Loucy (cell line): Measurements from ENCODE around the gene POTEE.
"Not testable (repeated sequence)": the region's sequence is repeated elsewhere in the genome, so short reads cannot be mapped to it uniquely, and the experiment has no call there.

Source experiments
- EZH2phosphoT487 ChIP-seq: fragments of 200-600 bp; IDR thresholded peaks from 2 replicates; pipeline ENCODE4 v1.6.1; 2018; ENCODE audit warnings: antibody characterized with exemption, mild to moderate bottlenecking, moderate library complexity, borderline replicate concordance
- TF ChIP-seq, protein P1 (sequence below): fragments of 200-600 bp; sonication (generic); conservative IDR thresholded peaks from 2 replicates; pipeline ENCODE4 v1.5.1; 2014; ENCODE audit warnings: mild to moderate bottlenecking, antibody characterized with exemption, low read length

GRCh38 chr2:131196186-131196585 is 13.2 kb upstream of the POTEE start:
- TF ChIP-seq, protein P1, sequence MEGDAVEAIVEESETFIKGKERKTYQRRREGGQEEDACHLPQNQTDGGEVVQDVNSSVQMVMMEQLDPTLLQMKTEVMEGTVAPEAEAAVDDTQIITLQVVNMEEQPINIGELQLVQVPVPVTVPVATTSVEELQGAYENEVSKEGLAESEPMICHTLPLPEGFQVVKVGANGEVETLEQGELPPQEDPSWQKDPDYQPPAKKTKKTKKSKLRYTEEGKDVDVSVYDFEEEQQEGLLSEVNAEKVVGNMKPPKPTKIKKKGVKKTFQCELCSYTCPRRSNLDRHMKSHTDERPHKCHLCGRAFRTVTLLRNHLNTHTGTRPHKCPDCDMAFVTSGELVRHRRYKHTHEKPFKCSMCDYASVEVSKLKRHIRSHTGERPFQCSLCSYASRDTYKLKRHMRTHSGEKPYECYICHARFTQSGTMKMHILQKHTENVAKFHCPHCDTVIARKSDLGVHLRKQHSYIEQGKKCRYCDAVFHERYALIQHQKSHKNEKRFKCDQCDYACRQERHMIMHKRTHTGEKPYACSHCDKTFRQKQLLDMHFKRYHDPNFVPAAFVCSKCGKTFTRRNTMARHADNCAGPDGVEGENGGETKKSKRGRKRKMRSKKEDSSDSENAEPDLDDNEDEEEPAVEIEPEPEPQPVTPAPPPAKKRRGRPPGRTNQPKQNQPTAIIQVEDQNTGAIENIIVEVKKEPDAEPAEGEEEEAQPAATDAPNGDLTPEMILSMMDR: not testable (repeated sequence)
- not testable (repeated sequence) for TF ChIP-seq EZH2phosphoT487
